Vagina (tissue), 2 donors: ENCODE results near the gene GLDC.

Experiments
- CTCF ChIP-seq, 3 experiments: fragments of 450-650 bp in 2 of 3; fragments of 200-600 bp in 1 of 3; sonication (generic) in 1 of 3; IDR thresholded peaks; one replicate each; pipeline ENCODE4 v1.5.1; 2017 to 2019; ENCODE audit warnings: antibody characterized with exemption in 3 of 3, mild to moderate bottlenecking in 2 of 3, moderate library complexity in 2 of 3
- POLR2A ChIP-seq, 2 donors: fragments of 450-650 bp; IDR thresholded peaks; one replicate each; pipeline ENCODE4 v1.6.1; 2017; ENCODE audit warnings: antibody characterized with exemption in 2 of 2, mild to moderate bottlenecking in 2 of 2, moderate library complexity in 2 of 2

GRCh38 chr9:6610073-6610472, 35.5 kb downstream of the GLDC start:
- TF ChIP-seq CTCF (IDR thresholded peaks at IDR 0.05) = no peak
- TF ChIP-seq POLR2A (IDR thresholded peaks at IDR 0.05) = no peak
